GM21737 (cell line): ENCODE data around the gene AP1G2.

ENCODE experiments used
- ATAC-seq: cut with Tn5 transposase; IDR thresholded peaks from one replicate; pipeline ENCODE4 v1.9.1; 2021; ENCODE audit warnings: mild to moderate bottlenecking, moderate library complexity; ENCODE audit not compliant: unreplicated experiment

Gene AP1G2

DNA sequence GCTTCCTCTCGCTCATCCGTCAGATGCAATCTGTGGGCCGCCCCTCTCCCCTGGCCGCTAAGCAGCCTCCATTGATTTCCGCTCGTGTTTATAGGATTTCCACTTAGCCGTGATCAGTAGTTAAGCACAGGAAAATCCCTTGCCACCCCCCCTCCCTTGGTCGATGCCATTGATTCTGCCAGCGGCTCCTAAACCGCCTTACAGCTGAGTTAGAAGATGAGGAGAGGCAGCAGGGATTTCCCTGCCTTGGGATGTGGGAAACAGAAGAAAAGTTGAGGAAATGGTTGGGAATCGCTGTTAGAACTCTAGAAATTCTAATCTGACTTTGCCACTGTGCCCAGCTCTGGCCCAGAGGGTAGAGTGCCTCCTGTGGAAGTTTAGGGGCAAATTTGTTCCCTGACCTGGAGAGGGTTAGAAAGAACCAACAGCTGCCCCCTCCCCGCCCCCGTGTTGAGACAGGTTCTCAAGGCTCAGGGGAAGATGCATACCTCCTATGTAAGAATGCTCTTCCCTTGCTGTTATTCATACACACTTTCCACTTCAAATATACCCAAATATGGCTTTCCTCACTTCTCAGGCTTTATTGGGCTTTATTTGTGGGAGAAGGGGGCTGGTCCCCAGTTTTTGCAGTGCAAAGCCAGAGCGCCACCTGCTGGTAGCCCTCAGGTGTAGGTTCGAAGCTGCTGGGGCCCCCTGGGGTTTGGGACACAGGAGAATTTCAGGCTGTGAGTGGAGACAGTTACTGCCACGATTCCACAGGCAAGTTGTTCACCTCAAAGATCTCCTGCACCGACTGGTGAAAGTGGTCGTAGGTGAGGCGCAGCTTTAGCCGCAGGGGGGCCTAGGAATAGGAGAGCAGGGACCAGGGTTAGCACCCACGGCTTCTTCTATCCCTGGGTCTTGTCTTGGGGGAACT lies 8.3 kb downstream of the AP1G2 start:
- ATAC-seq, result no peak

DNA sequence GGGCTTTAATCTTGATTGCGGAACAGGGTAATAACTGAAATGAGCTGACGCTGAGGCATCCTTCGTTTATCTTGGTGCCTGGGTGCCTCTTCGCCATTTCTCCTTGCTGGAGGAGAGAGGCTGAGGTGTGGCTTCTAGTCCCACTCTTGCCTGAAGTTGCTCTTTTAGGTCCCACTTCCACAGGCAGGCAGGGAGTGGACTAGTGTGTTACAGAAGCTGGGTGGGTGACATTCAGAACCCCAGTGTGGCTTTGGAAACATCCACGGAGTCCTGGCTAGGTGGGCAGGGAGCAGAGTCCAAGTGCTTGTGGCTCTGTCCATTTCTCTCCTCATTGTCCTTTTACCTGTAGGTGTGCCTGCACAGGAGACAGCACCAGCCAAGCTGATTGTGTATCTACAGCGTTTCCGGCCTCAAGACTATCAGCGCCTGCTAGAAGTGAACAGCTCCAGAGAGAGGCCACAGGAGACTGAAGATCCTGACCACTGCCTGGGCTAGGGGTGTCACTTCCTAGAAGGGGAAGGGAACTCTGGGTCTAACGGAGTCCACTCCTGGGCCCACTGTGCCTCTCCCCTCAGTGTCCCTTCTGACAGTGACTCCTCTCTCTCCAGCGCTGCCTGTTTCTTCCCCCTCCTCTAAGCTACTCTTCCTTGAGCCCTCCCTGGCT lies 9.1 kb downstream of the AP1G2 start:
- ATAC-seq, result no peak

DNA sequence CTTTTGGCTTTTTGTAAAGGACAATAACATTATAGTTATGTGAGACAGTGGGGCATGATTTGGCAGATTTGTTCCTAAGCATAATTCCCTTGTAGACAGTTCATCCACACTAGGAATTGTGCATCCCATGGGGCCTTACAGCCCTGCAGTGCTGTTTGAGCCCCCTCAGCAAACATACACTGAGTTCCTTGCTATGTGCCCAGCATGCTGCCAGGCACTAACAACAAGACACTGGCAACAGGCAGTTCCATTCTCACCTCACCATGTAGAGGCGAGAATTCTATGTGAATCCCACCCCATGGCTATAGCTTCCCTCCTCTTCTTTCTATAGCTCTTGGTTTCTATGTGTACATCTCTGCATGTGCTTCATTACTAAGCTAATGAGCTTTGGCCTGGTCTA lies 9.6 kb downstream of the AP1G2 start:
- ATAC-seq, result no peak

DNA sequence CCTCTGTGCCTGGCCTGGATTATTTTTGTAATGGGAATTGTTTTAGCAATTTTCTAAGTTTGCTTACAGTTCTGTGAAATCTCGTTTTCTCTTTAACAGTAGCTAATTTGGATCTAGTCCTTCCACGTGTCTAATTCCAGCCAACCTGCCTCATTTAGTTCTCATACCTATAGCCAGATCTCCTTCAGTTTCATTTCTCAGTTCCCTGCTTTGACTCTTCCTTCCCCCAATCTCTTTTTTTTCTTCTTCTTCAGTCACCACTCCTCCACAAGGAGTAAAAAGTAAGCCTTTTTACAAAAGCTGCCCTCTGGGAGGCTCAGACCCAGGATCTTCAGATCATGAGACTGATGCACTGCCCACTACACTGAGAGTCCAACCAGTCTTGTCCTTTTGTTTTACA lies 10.1 kb downstream of the AP1G2 start:
- ATAC-seq, result no peak

DNA sequence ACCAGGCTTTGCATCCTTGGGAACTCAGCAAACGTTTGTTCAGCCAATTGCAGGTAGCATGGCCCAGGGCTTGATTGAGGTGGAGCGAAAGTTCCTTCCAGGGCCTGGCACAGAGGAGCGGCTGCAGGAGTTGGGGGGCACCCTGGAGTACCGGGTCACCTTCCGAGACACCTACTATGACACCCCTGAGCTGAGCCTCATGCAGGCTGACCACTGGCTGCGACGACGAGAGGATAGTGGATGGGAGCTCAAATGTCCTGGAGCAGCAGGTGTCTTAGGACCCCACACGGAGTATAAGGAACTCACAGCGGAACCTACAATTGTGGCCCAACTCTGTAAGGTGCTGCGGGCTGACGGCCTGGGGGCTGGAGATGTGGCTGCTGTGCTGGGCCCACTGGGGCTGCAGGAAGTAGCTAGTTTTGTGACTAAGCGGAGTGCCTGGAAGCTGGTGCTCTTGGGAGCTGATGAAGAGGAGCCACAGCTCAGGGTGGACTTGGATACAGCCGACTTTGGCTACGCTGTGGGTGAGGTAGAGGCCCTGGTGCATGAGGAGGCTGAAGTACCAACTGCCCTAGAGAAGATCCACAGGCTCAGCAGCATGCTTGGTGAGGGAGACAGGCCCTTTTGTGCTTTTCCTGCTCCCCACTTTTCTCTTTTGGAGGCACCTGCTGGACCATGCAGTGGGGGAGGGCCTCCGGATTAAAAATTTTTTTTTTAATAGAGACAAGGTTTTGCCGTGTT lies 10.7 kb downstream of the AP1G2 start:
- ATAC-seq, result no peak

DNA sequence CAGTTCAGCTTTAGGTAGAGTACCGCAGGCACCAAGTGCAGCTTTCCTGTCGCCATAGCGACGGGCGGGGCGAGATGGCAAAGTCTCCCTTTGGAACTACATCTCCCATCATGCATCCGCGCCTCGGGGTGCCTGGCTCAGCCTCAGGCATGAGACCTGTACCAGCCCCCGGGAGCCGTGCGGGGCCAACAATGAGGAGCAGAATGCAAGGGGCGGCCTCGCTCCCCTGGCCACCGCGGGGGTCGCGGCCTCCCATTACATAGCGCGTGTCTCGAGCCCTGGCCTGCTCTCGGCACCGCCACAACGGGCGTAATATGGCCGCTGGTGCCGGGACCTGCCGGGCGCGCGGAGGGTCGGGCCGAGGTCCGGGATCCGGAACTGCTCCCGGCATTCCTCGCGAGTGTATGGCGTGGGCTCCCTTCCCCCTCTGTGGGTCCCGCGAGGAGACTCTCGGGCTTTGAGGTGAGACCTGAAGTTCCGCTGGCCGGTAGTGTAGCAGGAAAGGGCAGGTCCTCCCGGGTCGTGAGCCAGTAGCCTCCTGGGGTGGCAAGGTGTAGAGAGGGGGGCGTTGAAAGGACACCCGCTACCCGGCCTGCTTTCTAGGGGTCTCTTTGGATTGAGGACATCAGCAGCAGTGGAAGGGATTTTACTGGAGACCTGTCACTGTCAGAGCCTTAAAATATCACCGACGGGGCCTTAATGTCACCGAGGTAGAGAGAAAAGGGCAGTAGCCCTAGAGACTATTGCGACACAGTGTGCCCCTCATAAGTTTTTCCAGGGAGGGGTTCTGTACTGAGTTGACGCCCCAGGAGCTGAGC lies 11.5 kb downstream of the AP1G2 start, which contains the start of gene THTPA:
TSS of gene THTPA (plus strand) at position 390 of the 818 bp plus-strand sequence. CDS start 487 bp downstream, outside the sequence.
- peak; percentile 81 for ATAC-seq

DNA sequence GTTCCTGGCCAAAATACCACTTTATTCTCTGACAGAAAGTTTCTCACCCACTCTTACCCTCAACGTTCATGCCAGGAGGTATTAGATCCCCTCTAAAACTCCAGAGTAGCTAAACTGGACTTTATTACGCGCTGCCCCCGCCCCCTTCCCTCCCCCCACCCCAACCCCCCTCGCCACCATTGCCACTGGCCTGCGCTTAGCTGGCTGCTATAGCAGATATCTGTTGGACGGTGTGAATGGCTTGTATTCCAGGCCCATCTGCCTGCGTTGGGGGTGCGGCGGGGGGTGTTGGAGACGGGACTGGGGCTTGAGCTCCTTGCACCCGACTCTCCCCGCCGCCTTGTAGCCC lies 12.1 kb downstream of the AP1G2 start:
- ATAC-seq, result no peak

DNA sequence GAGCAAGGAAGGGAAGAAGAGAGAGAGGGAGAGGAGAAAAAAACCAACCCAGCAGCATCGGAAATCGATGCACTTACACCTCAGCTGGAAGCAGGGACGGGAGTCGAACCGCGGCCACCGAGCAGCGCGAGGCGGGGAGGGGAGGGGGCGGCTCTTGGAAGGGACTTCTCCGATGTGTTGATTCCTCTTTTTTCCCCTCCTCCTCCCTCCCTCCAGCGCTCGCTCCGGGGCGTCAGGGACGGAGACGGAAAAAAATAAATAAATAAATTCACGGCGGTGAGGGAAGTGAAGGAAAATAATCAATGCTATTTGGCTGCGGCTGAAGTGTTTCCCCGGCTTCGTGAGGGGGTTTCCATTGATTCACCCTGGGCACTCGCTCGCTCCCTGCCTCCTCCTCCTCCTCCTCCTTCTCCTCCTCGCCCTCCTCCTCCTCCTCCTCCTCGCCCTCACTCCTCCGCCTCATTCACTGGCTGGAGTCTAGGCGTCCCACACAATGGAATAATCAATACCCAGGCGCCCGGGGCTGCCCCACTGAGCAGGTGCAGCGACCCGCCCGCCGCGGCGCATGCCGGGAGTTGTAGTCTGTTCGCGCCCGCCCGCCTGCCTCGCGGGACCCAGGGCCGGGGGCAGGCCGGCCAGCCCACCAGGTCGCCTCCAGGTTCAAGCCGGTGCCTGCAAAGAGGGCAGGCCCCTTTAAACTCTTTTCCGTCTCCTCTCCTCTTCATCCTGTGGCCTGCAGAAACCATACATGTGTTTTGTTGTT lies 16.1 kb downstream of the AP1G2 start, which contains the start of gene ZFHX2:
TSS of gene ZFHX2 (minus strand) at position 500 of the 763 bp plus-strand sequence. CDS start 16,440 bp downstream, outside the sequence.
- peak; percentile 50 for ATAC-seq

DNA sequence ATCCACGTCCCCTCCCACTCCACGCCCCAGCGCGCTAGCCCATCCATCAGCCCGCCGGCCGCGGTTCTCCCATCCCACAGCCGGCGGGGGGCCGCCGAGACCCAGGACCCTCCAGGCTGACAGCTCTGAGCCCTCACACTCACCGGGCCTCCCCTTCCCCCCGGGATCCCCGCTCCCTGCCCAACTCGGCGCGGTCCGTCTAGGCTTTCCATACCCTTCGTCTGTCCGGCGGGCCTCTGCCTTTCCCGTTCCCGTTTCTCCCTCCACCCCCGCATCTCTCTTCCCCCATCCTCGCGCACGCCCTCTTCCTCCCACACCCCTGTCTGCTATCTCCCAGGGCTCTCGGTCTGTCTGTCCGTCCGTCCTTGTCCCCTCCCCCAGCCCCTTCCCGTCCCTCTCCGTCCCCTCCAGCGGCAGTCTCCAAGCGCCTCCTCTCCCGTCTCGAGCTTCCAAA lies 16.8 kb downstream of the AP1G2 start:
- ATAC-seq, result no peak

DNA sequence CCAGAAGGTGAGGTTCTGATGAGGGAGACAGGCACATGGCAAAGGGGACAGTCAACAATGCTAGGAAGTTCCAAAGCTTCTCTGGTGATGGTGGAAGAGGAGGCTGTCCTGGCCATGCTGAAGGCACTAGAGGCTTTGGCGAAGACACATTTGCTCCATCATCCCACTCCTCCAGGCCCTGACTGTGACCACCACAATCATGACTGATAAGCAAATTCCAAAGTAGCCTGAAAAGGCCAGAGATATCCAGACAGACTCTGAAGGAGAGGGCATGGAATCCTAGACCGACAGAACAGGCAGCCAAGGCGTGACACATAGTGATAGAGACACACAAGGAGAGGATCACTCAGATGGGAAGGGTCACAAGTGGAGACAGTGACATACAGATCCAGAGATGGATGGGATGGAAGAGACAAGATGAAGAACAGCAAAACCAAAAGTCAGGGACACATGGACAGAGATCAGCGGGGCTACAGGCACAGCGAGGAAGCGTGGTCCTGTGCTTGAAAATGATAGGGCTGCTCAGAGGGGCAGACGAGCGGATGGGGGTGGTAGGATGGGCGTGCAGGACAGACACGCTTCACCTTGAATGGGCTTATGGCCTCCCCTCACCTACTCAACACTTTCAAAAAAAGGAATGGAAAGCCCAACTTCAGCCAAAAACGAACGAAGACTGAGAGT lies 17.3 kb downstream of the AP1G2 start:
- no peak for ATAC-seq

DNA sequence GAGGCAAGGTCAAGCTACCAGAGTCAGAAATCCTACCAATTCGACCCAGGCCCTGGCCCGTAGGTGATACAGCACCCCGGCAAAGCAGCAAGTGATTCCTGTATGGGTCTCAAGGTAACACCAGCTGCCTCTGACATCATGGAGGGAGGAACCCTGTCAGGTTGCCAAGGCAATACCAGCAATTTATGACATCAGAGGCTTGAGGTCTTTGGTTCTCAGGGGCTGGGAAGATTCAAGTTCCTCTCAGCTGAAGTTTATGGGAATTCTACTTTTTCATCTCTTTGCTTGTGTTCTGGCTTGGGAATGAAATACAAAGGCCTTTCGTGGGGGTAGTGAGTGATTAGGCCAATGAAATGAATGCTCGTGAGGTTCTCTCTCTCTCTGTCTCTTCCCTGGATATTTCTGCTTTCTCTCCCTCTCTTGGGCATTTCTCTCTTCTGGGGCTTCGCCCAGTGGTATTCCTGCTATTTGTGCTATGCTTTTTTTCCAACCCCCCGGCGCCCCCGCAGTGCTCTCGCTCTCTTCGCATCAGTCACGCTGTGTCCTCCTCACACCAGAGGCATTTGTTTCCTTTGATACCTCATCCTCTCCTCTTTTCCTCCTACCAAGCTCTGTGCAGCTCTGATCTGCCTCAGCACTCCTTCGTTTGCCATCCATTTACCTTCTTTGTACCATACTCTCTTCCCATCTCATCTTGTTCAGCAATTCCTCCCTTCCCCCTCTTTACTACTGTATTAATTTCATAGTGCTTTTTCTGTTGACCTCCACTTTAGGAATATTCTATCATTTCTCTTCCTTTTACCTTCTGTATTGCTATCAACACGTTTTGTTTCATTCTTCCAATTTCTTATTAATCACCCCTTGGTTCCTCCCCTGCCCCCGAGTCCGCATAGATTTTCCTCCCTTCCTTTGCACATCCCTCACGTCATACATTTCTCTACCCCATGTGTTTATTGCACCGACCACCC lies 19.0 kb downstream of the AP1G2 start:
- no peak for ATAC-seq

DNA sequence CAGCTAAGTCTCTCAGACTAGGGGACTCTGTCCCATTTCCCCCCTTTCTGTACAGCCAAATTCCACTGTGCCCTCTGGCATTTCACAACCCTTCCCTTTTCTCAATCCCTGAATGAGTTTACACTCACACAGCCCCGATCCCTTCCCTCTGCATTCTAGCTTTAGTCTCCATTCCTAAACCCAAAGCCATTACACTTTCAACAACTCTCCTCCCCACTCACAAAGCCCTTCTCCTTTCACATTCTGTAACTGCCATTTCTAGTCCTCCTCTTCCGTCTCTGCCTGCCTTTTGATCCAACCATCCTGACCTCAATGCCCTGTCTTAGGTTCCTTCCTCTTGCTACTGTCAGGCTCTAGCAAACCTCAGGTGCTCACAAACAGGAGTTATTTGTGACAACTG lies 19.7 kb downstream of the AP1G2 start:
- ATAC-seq, result no peak

DNA sequence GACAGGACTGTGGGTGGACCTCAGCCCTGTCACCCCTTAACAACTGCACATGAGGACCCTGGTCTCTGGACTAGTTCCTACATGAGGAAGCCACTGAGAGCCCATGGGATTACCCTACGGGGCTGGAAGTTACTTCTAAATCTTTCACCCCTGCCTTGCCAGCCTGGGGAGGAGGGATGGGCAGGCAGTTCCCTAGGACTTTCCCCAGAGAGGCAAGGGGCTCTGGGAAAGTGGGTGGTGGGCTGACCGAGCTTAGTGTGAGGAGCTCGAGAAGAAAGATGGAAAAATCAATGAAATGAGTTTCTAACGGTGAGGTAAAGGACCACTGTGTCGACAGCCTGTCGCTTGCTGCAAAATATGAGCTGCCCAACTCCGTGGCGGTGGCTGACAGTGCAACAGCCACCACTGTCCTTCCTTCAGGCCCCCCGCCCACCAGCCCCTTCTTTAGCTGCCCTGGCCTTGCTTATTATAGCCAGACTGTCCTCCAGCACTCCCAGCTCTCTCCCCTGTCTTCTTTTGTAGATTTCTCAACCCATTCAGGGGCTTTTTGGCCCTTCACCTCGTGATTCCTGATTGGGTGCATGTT lies 21.0 kb downstream of the AP1G2 start:
- no peak for ATAC-seq

DNA sequence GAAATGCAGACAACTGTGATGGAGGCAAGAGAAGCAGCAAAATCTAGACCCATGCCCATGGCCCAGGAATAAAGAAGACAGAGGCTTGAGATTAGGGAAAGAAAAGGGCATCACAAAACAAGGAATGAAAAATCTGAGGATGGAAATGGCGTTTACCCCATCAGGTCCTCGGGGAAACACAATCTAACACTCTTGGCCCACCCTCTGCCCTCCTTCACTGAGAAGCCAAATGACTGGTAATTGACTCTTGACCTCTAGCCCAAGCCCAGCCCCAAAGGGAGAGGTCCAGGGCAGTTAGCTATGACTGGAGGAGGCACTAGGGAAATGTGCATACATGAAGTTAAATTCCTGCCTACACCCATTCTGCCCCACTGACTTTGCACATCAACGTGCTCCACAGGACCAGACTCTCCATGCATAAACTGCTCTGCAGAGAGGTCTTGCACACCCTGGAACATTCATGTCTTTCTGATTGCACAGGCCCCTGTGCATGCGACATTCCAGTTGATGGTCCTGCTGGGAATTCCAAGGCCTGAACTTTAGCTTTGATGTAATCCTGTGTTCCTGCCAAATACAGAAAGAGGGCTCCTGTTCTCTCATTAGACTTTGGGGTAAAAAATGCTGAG lies 21.7 kb downstream of the AP1G2 start:
- ATAC-seq, result no peak

DNA sequence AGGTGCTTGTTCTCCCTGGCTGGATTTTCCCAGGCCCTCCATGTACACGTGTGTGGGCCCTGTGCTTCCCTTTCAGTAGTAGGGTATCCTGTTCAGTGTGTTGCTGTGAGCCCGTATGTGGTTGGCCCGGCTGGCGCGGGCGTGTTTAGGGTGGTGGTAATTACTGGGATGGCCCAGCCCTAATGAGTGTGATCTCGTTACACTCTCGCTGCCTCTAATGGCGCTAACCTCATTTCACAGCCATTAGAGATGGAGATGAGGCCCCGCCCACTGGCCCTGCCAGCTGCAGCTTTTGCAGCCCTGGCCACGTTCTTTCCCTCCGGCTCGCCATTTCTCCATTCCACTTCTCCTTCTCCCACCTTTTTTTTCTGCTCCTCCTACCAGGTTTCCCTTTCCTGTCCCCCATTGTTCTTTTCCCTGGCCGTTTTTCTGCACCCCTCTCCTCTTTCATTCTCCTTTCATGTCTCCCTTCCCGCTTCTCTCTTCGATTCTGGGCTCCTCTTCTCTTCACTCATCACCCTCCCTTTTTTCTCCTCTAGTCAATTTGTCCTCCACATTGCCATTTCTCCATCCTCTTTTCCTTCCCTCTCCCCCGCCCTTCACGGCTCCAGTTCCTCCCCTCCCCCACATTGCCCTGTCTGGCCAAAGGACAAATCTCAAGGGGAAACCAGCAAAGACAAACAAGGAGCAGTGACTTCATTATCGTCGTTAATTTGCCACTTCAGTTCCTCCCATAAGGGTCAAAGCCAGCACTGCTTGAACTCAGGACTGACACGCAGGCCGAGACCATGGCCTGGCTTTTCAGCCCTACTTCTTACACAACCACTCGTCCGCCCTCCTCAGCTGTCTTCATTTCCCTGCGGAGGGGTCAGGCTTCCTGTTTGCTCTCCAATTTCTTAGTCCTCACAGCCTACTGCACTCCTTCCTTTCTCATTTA lies 22.8 kb downstream of the AP1G2 start:
- ATAC-seq, result no peak

DNA sequence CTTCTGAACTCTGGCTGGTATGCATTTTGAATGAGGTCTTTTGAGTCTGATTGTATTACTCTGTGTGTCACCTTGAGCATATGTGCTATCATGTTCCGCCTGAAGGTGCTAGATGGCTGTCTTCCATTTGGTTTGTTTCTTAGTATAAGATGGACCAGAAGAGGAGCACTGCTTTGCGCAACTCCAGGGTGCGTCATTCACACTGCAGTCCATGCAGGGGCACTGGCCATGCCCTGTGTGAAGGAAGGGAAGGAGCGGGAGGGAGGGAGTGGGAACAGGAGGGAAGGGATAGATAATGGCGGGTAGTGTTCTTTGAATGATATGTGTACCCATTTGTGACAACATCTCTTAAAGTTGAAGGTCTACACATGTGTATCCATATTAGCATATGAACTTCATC lies 24.2 kb downstream of the AP1G2 start:
- ATAC-seq, result no peak
